NB4 (cell line): ENCODE measurements around the gene AKR1B1.

Source experiments
- MYC ChIP-seq: IDR thresholded peaks from 2 replicates; pipeline ENCODE4 v1.6.1; 2011; ENCODE audit warnings: low read depth, low read length
- POLR2A ChIP-seq: IDR thresholded peaks from 2 replicates; pipeline ENCODE4 v1.6.1; 2011; ENCODE audit warnings: mild to moderate bottlenecking; ENCODE audit not compliant: insufficient read length; ENCODE audit errors: extremely low read depth
- TF ChIP-seq, protein P1 (sequence below): IDR thresholded peaks from one replicate; pipeline ENCODE4 v1.5.1; 2012; ENCODE audit warnings: low read depth, low read length
- TF ChIP-seq, protein P2 (sequence below): IDR thresholded peaks from 2 replicates; pipeline ENCODE4 v1.6.1; 2011; ENCODE audit warnings: low read depth, low read length

GRCh38 chr7:134415700-134416099, 43.2 kb downstream of the AKR1B1 start:
- TF ChIP-seq, protein P1, sequence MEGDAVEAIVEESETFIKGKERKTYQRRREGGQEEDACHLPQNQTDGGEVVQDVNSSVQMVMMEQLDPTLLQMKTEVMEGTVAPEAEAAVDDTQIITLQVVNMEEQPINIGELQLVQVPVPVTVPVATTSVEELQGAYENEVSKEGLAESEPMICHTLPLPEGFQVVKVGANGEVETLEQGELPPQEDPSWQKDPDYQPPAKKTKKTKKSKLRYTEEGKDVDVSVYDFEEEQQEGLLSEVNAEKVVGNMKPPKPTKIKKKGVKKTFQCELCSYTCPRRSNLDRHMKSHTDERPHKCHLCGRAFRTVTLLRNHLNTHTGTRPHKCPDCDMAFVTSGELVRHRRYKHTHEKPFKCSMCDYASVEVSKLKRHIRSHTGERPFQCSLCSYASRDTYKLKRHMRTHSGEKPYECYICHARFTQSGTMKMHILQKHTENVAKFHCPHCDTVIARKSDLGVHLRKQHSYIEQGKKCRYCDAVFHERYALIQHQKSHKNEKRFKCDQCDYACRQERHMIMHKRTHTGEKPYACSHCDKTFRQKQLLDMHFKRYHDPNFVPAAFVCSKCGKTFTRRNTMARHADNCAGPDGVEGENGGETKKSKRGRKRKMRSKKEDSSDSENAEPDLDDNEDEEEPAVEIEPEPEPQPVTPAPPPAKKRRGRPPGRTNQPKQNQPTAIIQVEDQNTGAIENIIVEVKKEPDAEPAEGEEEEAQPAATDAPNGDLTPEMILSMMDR = no peak
- TF ChIP-seq MYC (no peak), POLR2A (no peak)
- TF ChIP-seq, protein P2, sequence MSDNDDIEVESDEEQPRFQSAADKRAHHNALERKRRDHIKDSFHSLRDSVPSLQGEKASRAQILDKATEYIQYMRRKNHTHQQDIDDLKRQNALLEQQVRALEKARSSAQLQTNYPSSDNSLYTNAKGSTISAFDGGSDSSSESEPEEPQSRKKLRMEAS = no peak
